22Rv1 (cell line): ENCODE data around the gene LGALS3BP.

Experiments used
- CTCF ChIP-seq: fragments of 450-650 bp; IDR thresholded peaks from 2 replicates; pipeline ENCODE4 v1.5.1; 2017; ENCODE audit warnings: mild to moderate bottlenecking
- ZFX ChIP-seq: fragments of 450-650 bp; IDR thresholded peaks from 2 replicates; pipeline ENCODE4 v1.6.1; 2017; ENCODE audit warnings: antibody characterized with exemption, borderline replicate concordance

GRCh38 chr17:79006046-79006445 lies 26.3 kb upstream of the LGALS3BP start:
- TF ChIP-seq CTCF (no peak), ZFX (no peak)
